ENCODE data around the gene MAGEB18.

MAGEB18 gene

DNA sequence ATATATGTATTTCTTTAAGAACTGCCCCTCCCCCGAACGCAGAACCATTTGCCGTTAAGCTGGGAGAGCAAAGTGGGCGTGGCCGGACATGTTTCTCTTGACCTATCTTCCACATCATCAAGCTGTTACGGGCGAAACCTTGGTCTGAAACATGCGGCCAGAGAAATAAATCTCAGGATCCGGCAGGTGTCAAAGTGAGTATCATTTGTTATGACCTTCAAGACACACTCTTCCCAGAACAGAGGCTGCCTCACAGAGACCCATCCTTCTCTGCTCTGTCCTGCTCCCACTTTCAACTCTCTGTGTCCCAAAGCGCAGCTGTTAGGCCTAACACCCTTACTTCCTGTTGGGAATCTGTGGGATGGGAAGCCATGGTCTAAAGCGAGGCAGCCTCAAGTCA is at the start of gene MAGEB18:
TSS of gene MAGEB18 (plus strand) at position 70 of the 400 bp plus-strand sequence. CDS start 643 bp downstream, outside the sequence.
- no peak for DNase-seq (ENCODE audit: low read depth, low spot score)

DNA sequence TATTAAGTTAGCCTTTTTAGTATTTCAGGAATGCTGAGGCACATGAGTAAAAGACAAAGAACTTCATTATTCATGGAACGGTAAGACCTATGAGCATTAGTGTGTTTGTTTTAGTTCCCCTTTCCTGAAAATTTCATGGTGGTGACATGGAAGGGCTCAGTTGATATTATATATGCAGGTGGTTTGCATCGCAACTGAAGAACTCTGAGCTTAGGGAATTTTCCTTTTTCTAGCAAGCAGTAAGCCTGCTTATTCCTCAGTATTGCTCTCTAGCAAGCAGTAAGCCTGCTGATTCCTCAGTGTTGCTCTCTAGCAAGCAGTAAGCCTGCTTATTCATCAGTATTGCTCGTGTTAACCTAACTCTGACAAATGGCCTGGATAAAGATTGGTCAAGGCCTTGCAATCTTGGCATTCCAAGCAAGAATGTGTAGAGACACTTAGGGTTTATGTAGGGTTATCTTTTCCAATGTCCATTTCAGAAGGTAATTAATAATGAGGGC is 37.7 kb upstream of the MAGEB18 start:
- DNase-seq (ENCODE audit: low read depth, low spot score): no peak

DNA sequence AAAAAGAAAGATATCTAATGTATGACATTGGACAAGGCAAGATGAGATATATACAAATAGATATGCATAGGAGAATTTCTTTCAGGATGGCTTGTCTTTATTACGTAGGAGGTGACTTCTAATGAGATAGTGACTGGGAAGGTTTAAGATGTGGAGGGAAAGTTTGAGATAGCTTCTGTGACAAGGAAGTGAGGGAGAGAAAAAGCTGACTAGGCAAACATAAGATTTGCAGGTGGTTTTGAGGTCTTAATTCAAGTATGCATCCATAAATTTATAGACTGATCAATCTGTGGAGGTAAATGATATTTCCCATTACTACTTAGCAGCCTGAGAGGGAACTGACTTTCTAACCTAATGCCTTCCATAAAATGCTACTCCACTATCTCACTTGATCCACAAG is 29.0 kb upstream of the MAGEB18 start:
- no peak for DNase-seq (ENCODE audit: low read depth, low spot score)

DNA sequence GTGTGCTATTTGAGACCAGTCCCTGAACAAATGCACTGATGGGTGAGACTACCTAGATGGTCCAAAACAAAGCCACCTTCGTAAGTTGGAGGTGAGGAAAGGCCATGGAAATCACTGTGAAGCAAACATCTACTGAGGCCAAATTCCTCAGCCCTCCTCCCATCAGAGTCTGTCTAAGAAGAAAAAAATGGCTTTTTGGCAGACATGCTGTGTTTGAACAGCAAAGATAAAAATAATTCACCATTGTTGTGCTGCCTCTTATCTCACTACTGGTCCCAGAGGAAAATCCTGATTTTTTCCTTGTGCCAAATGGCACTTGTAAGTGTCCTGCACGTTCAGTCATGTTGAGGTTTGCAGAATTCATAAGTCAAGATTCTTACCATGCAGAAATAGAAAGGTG is 7.9 kb downstream of the MAGEB18 start:
- no peak for DNase-seq (ENCODE audit: low read depth, low spot score)

DNA sequence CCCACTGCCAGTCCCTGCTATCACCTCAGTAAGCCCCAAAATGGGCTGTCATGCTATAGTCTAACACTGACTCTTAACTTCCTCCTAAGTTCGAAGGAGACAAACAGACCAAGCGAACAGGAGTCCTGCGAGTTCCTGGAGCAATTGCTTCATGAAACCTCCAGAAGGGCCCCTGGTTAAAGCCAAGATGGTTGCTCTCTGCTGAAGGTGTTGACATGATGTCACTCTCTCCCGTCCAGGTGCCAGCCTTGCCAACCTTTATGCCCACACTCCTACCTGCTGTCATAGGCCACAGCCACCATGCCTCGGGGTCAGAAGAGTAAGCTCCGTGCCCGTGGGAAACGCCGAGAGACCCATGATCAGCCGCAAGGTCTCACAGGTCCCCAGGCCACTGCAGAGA is 22.2 kb downstream of the MAGEB18 start, which contains the start of gene MAGEB6B:
TSS of gene MAGEB6B (plus strand) at position 301 of the 400 bp plus-strand sequence. CDS start at position 301, 0 bp downstream.
- no peak for DNase-seq (ENCODE audit: low read depth, low spot score)
